ENCODE measurements around the gene CARD10.

Gene CARD10

GRCh38 chr22:37509059-37509860 lies 10.0 kb downstream of the CARD10 start:
- no peak overlapping the region for H3K27ac ChIP-seq

GRCh38 chr22:37508431-37508992 lies 10.7 kb downstream of the CARD10 start:
- TF ChIP-seq, protein P1, sequence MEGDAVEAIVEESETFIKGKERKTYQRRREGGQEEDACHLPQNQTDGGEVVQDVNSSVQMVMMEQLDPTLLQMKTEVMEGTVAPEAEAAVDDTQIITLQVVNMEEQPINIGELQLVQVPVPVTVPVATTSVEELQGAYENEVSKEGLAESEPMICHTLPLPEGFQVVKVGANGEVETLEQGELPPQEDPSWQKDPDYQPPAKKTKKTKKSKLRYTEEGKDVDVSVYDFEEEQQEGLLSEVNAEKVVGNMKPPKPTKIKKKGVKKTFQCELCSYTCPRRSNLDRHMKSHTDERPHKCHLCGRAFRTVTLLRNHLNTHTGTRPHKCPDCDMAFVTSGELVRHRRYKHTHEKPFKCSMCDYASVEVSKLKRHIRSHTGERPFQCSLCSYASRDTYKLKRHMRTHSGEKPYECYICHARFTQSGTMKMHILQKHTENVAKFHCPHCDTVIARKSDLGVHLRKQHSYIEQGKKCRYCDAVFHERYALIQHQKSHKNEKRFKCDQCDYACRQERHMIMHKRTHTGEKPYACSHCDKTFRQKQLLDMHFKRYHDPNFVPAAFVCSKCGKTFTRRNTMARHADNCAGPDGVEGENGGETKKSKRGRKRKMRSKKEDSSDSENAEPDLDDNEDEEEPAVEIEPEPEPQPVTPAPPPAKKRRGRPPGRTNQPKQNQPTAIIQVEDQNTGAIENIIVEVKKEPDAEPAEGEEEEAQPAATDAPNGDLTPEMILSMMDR (conservative IDR thresholded peaks at IDR 0.05): no peak
- H3K27ac ChIP-seq: no peak overlapping the region

More at GRCh38 chr22:37509059-37509860, 10.0 kb downstream of the CARD10 start:
- TF ChIP-seq, protein P1 (conservative IDR thresholded peaks at IDR 0.05): no peak

GRCh38 chr22:37507731-37508130 lies 11.5 kb downstream of the CARD10 start:
- no peak overlapping the region for H3K27ac ChIP-seq

DNA sequence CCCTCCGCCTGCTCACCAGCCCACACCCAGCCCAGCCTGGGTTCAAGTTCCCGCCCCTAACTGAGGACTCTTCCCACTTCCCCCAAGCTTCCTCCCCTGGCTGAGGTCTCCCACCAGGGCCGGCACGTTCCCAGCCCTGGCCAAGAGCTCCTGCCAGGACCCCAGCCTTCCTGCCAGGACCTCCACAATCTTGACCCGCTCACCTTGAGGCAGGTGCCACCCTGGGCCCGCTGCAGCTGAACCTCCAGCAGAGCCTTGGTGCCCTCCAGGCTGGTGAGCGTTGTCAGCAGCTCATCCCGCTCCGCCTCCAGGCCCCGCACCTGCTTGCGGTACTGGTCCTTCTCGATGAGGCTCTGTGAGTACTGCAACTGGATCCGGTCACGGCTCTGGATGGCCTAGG lies 13.2 kb downstream of the CARD10 start:
- no peak overlapping the region for H3K27ac ChIP-seq
- TF ChIP-seq, protein P1 (conservative IDR thresholded peaks at IDR 0.05): no peak

More at GRCh38 chr22:37507731-37508130, 11.5 kb downstream of the CARD10 start:
- TF ChIP-seq, protein P1 (conservative IDR thresholded peaks at IDR 0.05): no peak

GRCh38 chr22:37505565-37505964 lies 13.7 kb downstream of the CARD10 start:
- no peak overlapping the region for H3K27ac ChIP-seq
- TF ChIP-seq, protein P1 (conservative IDR thresholded peaks at IDR 0.05): no peak

- TF ChIP-seq, protein P1 (conservative IDR thresholded peaks at IDR 0.05): no peak
These were observed 14.3 kb downstream of the CARD10 start for GRCh38 chr22:37504964-37505363.

DNA sequence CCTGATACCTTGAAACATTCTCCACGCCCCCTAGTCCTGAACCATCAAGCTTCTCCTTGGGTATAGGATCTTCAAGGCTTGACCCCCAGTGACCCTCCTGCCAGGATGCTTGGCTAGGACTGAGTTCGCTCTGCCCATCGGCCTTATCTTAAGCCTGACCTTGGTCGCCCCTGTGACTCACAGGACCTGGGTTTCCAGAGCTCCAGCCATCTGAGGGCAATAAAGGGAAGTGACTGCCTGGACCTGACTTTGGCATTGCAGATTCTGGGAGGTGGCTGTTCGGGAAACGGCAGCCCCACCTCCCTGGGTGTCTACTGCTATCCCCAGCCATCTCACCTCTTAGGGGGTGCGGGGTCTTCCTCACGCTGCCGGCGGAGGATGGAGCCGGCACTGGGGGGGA lies 15.4 kb downstream of the CARD10 start:
- H3K27ac ChIP-seq: no peak overlapping the region; the same call in 1 of the 2 replicates
- TF ChIP-seq, protein P1 (conservative IDR thresholded peaks at IDR 0.05): no peak

More at GRCh38 chr22:37504964-37505363, 14.3 kb downstream of the CARD10 start:
- no peak overlapping the region for H3K27ac ChIP-seq

All from VCaP (cell line).